HG03354 (cell line): Measurements from ENCODE around the gene PDPK1.
"Not testable (repeated sequence)": the region's sequence is repeated elsewhere in the genome, so short reads cannot be mapped to it uniquely, and the experiment has no call there.

Experiments used
- ATAC-seq: cut with Tn5 transposase; IDR thresholded peaks from one replicate; pipeline ENCODE4 v1.9.1; 2021; ENCODE audit warnings: mild to moderate bottlenecking; ENCODE audit not compliant: unreplicated experiment, poor library complexity, severe bottlenecking

PDPK1 gene

DNA sequence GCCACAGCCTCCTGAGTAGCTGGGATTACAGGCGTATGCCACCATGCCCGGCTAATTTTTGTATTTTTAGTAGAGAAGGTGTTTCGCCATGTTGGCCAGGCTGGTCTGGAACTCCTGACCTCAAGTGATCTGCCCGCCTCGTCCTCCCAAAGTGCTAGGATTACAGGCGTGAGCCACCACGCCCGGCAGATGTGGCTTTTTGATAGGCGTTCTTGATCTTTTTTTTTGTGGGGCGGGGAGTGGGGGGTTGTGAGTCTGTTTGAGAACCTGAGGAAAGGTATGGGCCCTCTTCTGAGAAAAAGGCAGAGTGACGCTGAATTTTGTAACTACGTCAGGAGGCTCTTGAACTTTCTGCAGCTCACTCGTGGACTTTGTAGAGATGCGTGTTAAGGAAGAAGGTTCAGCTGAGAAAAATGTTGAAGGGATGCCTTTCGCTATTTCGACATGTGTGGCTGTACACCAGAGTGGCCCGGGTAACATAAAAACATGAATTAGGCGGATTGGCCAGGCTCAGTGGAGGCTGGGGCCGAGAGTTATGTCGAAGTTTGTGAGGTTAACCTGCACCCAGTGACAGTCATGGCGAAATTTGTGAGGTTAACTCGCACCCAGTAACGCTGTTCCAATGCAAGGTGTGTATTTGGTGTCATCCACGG lies 1.5 kb downstream of the PDPK1 start:
- ATAC-seq: not testable (repeated sequence)

DNA sequence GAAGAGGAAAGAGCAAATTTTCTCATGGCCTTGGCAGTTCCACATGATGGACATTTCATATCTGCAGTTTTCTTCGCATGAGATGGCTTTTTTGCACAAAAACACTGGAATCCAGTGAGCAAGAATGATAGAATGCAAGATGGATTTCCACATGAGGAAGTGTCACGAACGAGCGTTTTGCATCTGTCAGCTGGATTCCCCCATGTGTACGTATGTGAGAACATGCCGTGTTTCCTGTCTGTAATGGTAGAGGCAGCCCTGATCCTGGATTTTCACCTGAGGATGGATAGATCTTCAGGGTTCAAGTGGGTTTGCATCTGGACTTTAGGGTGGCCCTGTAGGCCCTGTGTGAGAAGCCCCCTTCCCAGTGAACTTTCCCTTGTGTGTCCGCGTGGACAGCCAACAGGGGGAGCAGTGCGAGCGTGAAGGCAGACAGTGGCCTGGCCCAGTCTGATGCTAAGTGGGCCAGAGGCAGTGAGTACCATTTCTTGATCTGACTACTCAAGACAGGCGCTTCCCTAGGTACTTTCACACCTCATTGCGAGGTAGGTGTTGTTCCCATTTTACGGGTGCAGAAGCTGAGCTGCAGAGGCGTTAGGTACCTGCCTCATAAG lies 2.1 kb downstream of the PDPK1 start:
- ATAC-seq: not testable (repeated sequence)

DNA sequence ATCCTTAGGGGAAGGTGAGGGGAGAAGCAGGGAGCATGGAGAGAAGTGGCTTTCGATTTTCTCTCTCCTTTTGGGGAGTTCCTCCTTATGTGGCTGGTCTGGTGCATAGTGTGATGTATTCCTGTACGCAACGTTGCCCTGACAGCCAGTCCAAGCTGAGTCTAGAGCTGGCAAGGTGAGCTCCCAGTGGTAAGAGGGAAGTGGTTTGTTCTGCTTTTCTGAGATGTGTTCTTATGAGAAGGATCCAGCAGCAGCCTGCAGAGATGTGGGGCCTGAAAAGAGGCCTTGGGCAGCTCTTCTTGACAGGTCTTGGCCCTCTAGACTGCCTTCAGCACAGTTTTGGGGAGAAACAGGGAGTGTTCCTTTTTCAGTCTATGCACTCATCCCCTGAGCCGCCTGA lies 3.1 kb downstream of the PDPK1 start:
- ATAC-seq: not testable (repeated sequence)

DNA sequence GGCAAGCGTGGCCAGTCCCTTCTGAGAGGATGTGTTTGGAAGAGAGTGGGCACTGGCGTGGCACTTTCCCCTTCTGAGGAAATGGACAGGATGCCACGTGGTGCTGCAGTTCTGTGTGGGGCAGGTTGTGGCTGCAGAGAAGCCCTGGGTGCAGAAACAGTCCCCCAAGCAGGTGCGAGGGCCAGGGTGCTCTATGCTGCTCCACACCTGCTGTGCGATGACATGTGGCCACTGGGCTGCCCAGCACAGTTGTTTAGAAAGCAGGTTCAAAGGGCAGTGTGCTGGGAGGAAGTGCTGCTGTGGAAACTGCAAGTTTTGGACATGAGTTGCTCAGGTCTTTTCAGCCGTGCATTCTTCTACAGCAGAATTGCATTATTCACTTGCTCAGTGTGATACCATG lies 3.6 kb downstream of the PDPK1 start:
- ATAC-seq: not testable (repeated sequence)

DNA sequence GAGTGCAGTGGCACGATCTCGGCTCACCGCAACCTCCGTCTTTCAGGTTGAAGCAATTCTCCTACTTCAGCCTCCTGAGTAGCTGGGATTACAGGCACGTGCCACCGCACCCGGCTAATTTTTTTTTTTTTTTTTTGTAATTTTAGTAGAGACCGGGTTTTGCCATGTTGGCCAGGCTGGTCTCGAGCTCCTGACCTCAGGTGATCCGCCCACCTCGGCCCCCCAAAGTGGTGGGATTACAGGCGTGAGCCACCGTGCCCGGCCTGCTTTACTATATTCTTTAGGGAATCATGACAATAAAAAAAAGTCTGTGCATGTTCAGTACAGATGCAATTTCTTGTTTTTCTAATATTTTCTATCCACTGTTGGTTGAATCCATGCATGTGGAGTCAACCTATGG lies 6.0 kb downstream of the PDPK1 start:
- not testable (repeated sequence) for ATAC-seq

DNA sequence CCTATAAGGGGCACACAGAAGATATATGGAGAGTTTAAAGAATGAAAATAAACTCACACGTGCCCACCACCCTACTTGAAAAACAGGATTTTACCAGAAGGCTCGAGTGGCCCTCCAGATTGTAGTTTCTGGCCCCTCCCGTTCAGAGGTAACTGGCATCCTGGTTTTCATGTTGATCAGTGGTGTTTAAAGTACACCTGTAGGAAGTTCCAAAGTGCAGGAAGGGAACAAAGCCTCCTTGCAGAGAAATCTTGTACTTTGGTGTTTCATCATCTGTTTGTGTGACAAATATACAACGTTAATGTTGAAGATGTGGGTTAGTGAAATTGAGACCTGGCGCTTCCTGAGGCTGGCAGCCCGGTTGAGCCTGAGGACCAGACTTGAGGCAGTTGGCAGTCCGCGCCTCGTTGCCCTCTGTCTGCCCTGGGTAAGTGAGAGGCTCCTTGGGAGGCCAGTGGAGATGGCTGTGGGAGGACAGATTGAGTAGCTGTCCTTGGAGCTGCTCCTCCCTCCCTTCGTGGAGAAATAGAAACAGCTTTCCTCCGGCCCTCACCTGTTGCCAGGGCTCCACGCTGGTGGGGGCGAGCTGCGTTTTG lies 12.6 kb downstream of the PDPK1 start:
- not testable (repeated sequence) for ATAC-seq

DNA sequence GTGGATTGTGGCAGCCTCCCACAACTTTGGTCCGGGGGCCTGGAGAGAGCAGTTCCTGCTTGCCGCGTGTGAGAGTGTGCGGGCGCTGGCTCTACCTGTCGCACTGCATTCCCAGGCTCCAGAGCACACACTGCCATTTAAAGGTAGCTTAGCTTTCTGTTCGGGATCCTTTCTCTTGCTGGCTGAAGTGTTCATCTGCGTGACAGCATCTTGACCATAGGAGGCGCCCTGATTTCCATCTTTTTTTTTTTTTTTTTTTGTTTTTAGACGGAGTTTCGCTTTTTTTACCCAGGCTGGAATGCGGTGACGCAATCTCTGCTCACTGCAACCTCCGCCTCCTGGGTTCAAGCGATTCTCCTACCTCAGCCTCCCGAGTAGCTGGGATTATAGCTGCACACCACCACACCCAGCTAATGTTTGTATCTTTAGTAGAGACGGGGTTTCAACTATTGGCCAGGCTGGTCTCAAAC lies 13.6 kb downstream of the PDPK1 start:
- not testable (repeated sequence) for ATAC-seq

DNA sequence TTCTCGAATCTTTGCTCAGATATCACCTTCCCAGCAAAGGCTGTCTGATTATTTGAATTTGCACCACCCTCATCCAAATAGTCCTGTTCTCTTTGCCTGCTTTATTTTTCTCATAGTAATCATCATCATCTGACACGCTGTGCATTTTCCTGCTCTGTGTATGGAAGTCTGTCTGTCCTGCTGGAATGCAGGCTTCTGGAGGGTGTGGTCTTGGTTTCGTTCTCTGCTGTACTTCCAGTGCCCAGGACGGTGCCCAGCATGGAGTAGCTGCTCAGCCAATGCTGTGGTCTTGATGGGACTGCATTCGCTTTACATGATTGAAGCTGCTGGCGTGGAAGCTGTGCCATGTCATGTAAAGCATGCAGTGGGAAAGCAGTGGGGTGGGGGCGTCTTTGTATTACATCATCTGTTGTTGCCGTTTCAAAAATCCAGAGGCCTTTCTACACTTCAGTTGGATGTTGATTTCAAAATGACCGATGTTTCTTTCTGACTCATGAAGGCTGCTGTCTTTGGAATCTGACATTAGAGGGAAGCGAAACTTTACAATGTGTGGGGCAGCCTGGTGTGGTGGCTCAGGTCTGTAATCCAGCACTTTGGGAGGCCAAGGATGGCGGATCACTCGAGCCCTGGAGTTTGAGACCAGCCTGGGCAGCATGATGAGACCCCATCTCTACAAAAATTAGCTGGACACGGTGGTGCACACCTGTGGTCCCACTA lies 17.0 kb downstream of the PDPK1 start:
- not testable (repeated sequence) for ATAC-seq

DNA sequence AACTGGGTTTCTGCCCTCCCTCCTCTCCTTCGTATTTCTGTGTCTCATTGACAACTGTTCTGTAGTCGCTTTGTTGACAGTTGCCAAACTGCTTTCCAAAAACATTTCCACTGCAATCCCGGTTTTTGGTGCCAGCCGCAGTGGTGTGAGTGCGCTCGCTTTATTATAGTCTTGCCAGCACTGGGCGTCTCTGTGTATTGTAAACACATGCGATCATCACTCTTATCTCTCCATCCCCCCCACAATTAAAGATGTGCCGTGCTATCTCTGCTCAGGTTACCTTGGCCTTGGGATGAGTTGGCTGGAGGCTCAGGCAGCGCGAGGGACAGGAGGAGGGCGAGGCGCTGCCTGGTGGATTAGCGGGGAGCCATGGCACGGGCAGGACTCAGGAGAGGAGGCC lies 19.3 kb downstream of the PDPK1 start:
- ATAC-seq: not testable (repeated sequence)

DNA sequence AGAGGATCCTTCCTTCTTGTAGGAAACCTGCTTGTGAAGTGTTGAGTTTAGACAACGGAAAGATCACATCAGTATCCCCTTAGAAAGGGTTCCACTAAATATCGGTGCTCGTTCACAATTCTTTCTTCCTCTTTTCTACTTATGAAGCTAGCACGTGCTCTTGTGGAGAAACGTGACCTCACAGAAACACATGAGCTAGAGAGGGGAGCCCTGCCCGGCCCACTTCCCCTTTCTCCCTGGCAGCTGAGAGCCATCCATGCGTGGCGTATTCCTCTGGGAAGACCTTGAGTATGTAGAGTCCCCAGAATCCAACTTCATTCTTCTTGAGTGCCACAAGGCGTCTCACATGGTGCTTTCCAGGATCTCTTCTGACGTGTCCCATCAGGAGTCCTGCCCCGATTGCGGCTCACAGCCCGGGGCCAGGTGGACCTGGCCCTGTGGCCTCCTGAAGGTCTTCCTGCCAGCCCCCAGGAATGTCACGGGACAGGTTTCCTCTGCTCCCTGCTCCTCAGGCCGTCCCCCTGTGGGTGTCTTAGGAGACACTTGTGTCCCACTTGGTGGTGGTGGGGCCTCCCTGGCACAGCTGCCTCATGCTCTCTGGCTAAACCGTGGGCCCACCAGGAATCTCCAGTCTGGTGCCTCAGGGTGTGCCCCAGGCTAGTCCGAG lies 22.4 kb downstream of the PDPK1 start:
- peak; percentile 69 for ATAC-seq

DNA sequence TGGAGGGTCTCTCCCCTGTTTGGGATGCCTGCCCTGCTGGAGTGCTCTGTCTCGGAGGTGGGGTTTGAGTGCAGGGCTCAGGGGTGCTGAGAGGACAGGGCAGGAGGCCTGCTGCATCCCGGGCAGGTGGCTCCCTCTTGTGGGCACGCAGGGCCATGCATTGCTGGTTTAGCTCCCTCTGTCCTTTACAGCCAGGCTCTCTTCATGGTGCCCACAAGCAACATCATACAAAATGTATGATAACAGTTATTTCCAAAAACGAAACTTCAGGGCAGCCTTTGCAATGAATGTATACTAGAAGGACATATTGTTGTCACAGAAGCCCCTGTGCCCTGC lies 22.9 kb downstream of the PDPK1 start:
- ATAC-seq: peak; percentile 59

DNA sequence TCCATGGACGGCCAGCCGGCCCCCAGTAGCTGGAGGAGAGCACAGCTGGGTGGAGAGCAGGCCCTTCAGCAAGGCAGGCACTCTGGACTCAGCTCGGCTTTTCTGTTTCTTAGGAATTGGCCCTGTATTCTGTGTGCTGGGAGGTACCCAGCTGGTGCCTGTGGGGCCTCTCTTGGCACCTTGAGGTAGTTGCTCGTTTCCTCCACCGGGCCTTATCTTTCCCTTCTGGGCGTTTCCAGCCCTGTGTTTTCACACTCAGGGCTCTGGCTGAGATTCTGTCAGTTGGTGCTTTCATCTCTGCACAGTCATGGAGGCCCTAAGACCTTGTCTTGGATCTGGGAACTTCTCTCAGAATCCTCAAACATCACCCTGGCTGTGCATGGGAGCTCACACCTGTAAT lies 29.7 kb downstream of the PDPK1 start:
- ATAC-seq: not testable (repeated sequence)

DNA sequence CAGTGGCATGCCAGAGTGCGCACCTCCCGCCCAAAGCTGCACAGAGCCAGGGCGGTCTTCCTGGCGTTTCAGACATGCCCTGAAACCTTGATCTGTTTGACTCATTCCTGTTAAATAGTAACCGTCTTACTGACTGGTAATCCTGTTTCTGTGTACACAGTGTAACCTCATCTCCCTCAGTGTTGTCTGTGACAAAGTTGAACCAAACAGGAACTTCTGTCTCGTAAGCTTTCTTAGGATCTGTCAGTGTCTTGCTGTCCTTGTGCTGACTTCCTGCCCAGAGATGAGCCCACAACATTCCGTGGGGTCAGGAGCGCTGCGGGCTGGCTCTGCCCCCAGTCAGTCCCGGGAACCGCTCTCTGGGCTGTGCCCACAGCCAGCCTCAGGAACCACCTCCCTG lies 30.8 kb downstream of the PDPK1 start:
- ATAC-seq: peak; percentile 65

DNA sequence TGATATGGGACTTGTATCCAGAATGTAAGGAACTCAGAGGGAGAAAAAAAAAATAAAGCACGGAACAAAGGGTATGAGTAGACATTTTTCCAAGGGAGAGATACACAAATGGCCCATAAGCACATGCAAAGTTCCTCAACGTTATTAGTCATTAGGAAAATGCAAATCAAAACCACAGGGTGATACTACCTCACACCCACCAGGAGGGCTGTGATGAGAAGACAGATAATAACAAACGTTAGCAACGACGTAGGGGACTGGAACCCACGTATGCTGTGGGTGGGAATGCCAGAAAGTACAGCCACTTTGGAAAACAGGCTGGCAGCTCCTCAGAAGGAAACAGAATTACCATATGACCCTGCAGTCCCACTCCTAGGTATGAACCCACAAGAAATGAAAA lies 34.9 kb downstream of the PDPK1 start:
- ATAC-seq: not testable (repeated sequence)

DNA sequence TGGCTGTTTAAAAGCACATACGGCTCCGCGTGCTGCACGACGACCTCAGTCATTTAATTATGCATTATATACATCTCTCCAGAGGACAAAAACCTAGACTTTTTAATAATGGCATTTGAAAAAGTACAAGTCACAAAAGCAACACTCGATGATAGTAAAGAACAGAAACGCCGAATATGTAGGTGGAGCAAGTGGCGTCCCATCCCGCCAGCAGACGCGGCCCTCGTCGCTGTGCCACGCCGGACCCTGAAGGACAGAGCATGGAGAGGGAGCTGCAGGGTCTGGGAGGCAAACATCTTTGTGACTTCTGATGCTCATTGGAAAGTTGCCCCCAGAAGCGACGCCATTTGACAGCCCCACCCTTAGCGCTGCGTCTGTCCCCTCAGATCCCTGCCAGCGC lies 38.0 kb downstream of the PDPK1 start:
- ATAC-seq: not testable (repeated sequence)

DNA sequence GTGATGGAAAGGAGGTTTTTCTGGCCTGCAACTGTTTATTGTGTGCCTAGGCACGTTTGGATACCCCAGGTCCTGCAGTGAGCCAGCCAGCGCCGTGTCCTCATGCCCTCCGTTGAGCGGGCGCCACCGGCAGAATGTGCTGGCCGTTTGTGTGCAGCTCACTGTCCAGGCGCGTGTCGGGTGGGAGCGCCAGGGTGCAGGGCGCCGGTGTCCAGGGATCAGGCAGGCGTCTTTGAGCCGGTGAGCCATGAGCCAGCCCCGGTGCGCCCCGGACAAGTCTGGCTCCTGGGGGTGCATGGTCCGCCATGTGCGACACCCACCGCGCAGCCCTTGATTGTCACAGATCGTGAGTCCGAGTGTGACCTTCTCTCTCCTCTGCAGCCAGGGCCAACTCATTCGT lies 39.2 kb downstream of the PDPK1 start:
- ATAC-seq: not testable (repeated sequence)

DNA sequence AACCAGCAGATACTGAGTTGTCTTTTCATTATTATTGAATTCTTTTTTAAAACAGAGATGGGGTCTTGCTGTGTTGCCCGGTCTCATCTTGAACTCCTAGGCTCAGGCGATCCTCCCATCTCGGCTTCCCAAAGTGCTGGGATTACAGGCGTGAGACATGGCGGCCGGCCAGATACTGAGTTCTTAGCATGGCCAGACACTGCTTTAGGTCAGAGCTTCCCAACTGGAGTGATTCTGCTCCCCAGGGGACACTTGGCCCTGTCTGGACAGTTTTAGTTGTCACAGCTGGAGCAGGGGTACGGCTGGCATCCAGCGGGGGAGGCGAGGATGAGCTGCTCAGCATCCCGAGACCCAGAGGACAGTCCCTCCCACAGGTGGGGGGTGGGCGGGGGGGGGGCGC lies 41.1 kb downstream of the PDPK1 start:
- not testable (repeated sequence) for ATAC-seq

DNA sequence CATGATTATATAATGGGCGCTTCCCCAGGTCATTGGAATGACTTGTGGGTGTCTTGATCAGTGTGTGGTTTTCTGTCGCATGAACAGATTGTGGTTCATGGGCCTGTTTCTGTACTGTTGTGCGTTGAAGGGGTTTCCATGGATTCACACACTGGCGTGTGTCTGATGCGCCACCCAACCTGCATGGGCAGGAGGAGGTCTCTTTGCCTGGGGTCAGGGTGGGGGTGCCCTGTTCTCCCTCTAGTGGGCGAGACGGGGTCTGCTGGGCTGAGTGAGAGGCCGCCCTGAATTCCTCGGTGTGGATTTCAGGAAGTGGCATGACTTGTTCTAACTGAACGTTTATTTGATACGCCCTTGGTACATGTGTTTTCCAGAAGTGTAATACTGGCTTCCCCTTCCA lies 42.3 kb downstream of the PDPK1 start:
- not testable (repeated sequence) for ATAC-seq

DNA sequence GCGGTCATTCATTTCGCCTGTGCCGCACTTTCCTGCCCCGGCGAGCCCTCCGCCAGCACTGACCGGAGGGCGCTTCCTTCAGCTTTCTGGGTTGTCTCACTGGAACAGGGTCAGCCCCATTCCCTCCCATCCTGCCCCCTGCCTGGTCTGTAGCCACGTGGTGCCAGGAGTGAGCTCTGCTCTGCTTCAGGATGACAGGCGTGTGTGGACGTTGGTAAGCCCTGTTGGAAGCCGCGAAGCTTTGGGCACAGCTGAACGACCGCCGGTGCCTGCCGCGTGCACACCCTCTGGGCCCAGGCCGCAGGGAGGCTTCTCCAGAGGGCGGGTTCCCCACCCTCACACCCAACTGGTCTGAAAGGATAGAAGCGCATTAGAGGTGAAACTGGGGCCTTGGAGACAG lies 43.0 kb downstream of the PDPK1 start:
- ATAC-seq: not testable (repeated sequence)
